Mucosa of stomach (tissue), 1 donor: ENCODE data around the gene KRTAP3-2.

Experiments used
- H3K27me3 ChIP-seq: one replicate; pipeline ENCODE4 v1.7.0; 2013; ENCODE audit warnings: mild to moderate bottlenecking, low read length; ENCODE audit not compliant: control insufficient read depth, insufficient read depth
- H3K36me3 ChIP-seq: one replicate; pipeline ENCODE4 v1.7.0; 2013; ENCODE audit warnings: low read length; ENCODE audit not compliant: control insufficient read depth, insufficient read depth
- H3K4me1 ChIP-seq: one replicate; pipeline ENCODE4 v1.7.0; 2013; ENCODE audit warnings: mild to moderate bottlenecking, low read length; ENCODE audit not compliant: control insufficient read depth, insufficient read depth
- H3K4me3 ChIP-seq: one replicate; pipeline ENCODE4 v1.7.0; 2013; ENCODE audit warnings: low read length
- H3K9ac ChIP-seq: one replicate; pipeline ENCODE4 v1.7.0; 2013; ENCODE audit warnings: mild to moderate bottlenecking, low read length, moderate library complexity
- H3K9me3 ChIP-seq: one replicate; pipeline ENCODE4 v1.7.0; 2013; ENCODE audit warnings: mild to moderate bottlenecking, low read length, moderate library complexity; ENCODE audit not compliant: control insufficient read depth
- donor health status: Pancreatic carcinoma.

The KRTAP3-2 gene

GRCh38 chr17:40956401-40957254 is 43.1 kb downstream of the KRTAP3-2 start:
- Histone ChIP-seq H3K9ac (no peak overlapping the region), H3K27me3 (no peaks in the 10 kb centered on the region), H3K9me3 (no peaks in the 10 kb centered on the region), H3K36me3 (no peaks in the 10 kb centered on the region), H3K4me1 (peaks cover 13% of the 10 kb centered on the region), H3K4me3 (no peak overlapping the region)

- H3K4me3 ChIP-seq = no peak overlapping the region
These were observed 45.8 kb downstream of the KRTAP3-2 start for GRCh38 chr17:40953881-40954280.

GRCh38 chr17:40952661-40953060 is 47.0 kb downstream of the KRTAP3-2 start:
- no peaks in the 10 kb centered on the region for H3K36me3 ChIP-seq
- H3K4me1 ChIP-seq = peaks cover 10% of the 10 kb centered on the region
- H3K9me3 ChIP-seq = no peaks in the 10 kb centered on the region
- H3K4me3 ChIP-seq = no peak overlapping the region
- H3K27me3 ChIP-seq = no peaks in the 10 kb centered on the region
- H3K9ac ChIP-seq = no peak overlapping the region

More at GRCh38 chr17:40953881-40954280, 45.8 kb downstream of the KRTAP3-2 start:
- Histone ChIP-seq H3K9ac (no peak overlapping the region), H3K27me3 (no peaks in the 10 kb centered on the region), H3K4me1 (peaks cover 16% of the 10 kb centered on the region), H3K9me3 (no peaks in the 10 kb centered on the region), H3K36me3 (no peaks in the 10 kb centered on the region)

- Histone ChIP-seq H3K36me3 (no peaks in the 10 kb centered on the region), H3K9ac (no peak overlapping the region), H3K9me3 (no peaks in the 10 kb centered on the region), H3K27me3 (no peaks in the 10 kb centered on the region), H3K4me3 (no peak overlapping the region), H3K4me1 (peaks cover 10% of the 10 kb centered on the region)
These were observed 47.6 kb downstream of the KRTAP3-2 start for GRCh38 chr17:40952154-40952553.

- Histone ChIP-seq H3K27me3 (no peaks in the 10 kb centered on the region), H3K36me3 (no peaks in the 10 kb centered on the region), H3K4me1 (peaks cover 4% of the 10 kb centered on the region), H3K9me3 (no peaks in the 10 kb centered on the region), H3K4me3 (no peak overlapping the region), H3K9ac (no peak overlapping the region)
These were observed 48.6 kb downstream of the KRTAP3-2 start for GRCh38 chr17:40951011-40951622.

GRCh38 chr17:40950176-40950575 is 49.5 kb downstream of the KRTAP3-2 start:
- no peak overlapping the region for H3K9ac ChIP-seq
- peaks cover 3% of the 10 kb centered on the region for H3K4me1 ChIP-seq

GRCh38 chr17:40949418-40949817 is 50.3 kb downstream of the KRTAP3-2 start:
- Histone ChIP-seq H3K27me3 (no peaks in the 10 kb centered on the region), H3K4me3 (no peak overlapping the region), H3K36me3 (no peaks in the 10 kb centered on the region), H3K9me3 (no peaks in the 10 kb centered on the region), H3K4me1 (peaks cover 3% of the 10 kb centered on the region), H3K9ac (no peak overlapping the region)

More at GRCh38 chr17:40950176-40950575, 49.5 kb downstream of the KRTAP3-2 start:
- H3K4me3 ChIP-seq = no peak overlapping the region
- H3K36me3 ChIP-seq = no peaks in the 10 kb centered on the region
- H3K27me3 ChIP-seq = no peaks in the 10 kb centered on the region
- H3K9me3 ChIP-seq = no peaks in the 10 kb centered on the region
